T-cell (primary cell): ENCODE results near the gene GOLGA8Q. TPM values are rescaled to one million over a fixed set of nuclear protein-coding genes. Genes with fewer than 3 reads are reported as not detected.
"Not testable (repeated sequence)": the region's sequence is repeated elsewhere in the genome, so short reads cannot be mapped to it uniquely, and the experiment has no call there.

Experiments
- ATAC-seq, 4 experiments: fragments of 200-7000 bp in 3 of 4; fragments of 150-1000 bp in 1 of 4; cut with Tn5 transposase; replicated peaks in 1 of 4; 1 replicate in 3 of 4; 2 replicates in 1 of 4; pipeline ENCODE4 v1.10.0; 2021; ENCODE audit warnings: moderate library complexity in 3 of 4, mild to moderate bottlenecking in 2 of 4, moderate number of reproducible peaks in 1 of 4
- CTCF ChIA-PET, 2 donors: fragments of 300-600 bp; sonication (Branson Sonifier 250); formaldehyde crosslinking; loops; one replicate each; lab custom pipeline; 2022; ENCODE audit warnings: antibody characterized with exemption in 2 of 2; lab: Charles Lee
- POLR2A ChIA-PET, 2 donors: fragments of 300-600 bp; sonication (Branson Sonifier 250); formaldehyde crosslinking; loops; one replicate each; lab custom pipeline; 2022; ENCODE audit warnings: antibody characterized with exemption in 2 of 2; lab: Charles Lee
- DNase-seq, 35 experiments: peaks; one replicate each; pipeline versions ENCODE4 v3.0.0 to v3.0.0-alpha.2; 2013 to 2023
- H3K27ac ChIP-seq: one replicate; pipeline ENCODE4 v1.5.1; 2013; ENCODE audit warnings: low read length
- H3K27me3 ChIP-seq, 2 experiments: replicated peaks in 1 of 2; 1 replicate in 1 of 2; 2 replicates in 1 of 2; pipeline versions ENCODE4 v1.6.1 to v1.7.0; 2013; ENCODE audit warnings: low read length in 1 of 2, mixed read lengths in 1 of 2; ENCODE audit not compliant: control insufficient read depth in 2 of 2, insufficient read depth in 2 of 2; ENCODE audit errors: extremely low read depth in 1 of 2
- H3K36me3 ChIP-seq, 2 donors: 1 replicate in 1 of 2; 2 replicates in 1 of 2; pipeline versions ENCODE4 v1.6.1 to v1.7.0; 2013; ENCODE audit warnings: low read length in 1 of 2; ENCODE audit not compliant: control insufficient read depth in 2 of 2, insufficient read depth in 1 of 2; ENCODE audit errors: extremely low read depth in 1 of 2
- H3K4me1 ChIP-seq, 2 experiments: 1 replicate in 1 of 2; 2 replicates in 1 of 2; pipeline versions ENCODE4 v1.6.1 to v1.7.0; 2013; ENCODE audit warnings: low read length in 2 of 2, mixed read lengths in 1 of 2; ENCODE audit not compliant: insufficient read depth in 2 of 2, control insufficient read depth in 1 of 2; ENCODE audit errors: extremely low read depth in 1 of 2
- H3K4me3 ChIP-seq, 2 donors: 1 replicate in 1 of 2; 2 replicates in 1 of 2; pipeline versions ENCODE4 v1.5.1 to v1.7.0; 2013; ENCODE audit warnings: mild to moderate bottlenecking in 2 of 2, low read length in 1 of 2, moderate library complexity in 1 of 2; ENCODE audit not compliant: control insufficient read depth in 1 of 2; ENCODE audit errors: extremely low read depth in 1 of 2
- H3K9me3 ChIP-seq: 2 replicates; pipeline ENCODE4 v1.7.0; 2013
- H3K27ac Mint-ChIP-seq, 2 donors: one replicate each; pipeline ENCODE4 v1.8.0; 2020 to 2021; ENCODE audit warnings: mild to moderate bottlenecking in 2 of 2, mixed read lengths in 2 of 2
- H3K27me3 Mint-ChIP-seq, 2 donors: one replicate each; pipeline ENCODE4 v1.8.0; 2021 to 2022; ENCODE audit warnings: mixed read lengths in 2 of 2
- H3K36me3 Mint-ChIP-seq: one replicate; pipeline ENCODE4 v1.8.0; 2021; ENCODE audit warnings: mixed read lengths
- H3K4me1 Mint-ChIP-seq, 3 donors: one replicate each; pipeline ENCODE4 v1.8.0; 2020 to 2022; ENCODE audit warnings: mixed read lengths in 3 of 3, mild to moderate bottlenecking in 1 of 3
- H3K4me3 Mint-ChIP-seq, 3 donors: one replicate each; pipeline ENCODE4 v1.8.0; 2020 to 2022; ENCODE audit warnings: mild to moderate bottlenecking in 3 of 3, mixed read lengths in 3 of 3, moderate library complexity in 3 of 3
- H3K9me3 Mint-ChIP-seq, 3 donors: one replicate each; pipeline ENCODE4 v1.8.0; 2020 to 2022; ENCODE audit warnings: mixed read lengths in 3 of 3
- WGBS: methylation state at CpG from one replicate; pipeline ENCODE4 v1.1.5; 2013; ENCODE audit warnings: missing lambda C conversion rate; ENCODE audit not compliant: insufficient coverage; 5-methylcytosine and 5-hydroxymethylcytosine counted together
- total RNA-seq, 35 experiments: library from RNA in 6 of 35; stranded (reverse) in 6 of 35; fragments of 120-200 nt in 1 of 35; gene quantifications; one replicate each; pipeline versions ENCODE4 v1.2.1 to v1.2.4 and lab custom pipeline; 2013 to 2026

GOLGA8Q gene
- total RNA-seq, 5 donors from 2014 or later (not counting 1 experiment from before 2014, with no cell fraction given): 0.47 to 2.1 (median 0.70) TPM; not detected in 2

GRCh38 chr15:30529049-30529448, 22.8 kb upstream of the GOLGA8Q start:
- H3K4me3 ChIP-seq, ATAC-seq, H3K4me1 Mint-ChIP-seq, H3K9me3 ChIP-seq, DNase-seq, H3K27me3 Mint-ChIP-seq, POLR2A ChIA-PET, H3K27me3 ChIP-seq, H3K27ac ChIP-seq, H3K9me3 Mint-ChIP-seq, H3K36me3 ChIP-seq, H3K27ac Mint-ChIP-seq, H3K36me3 Mint-ChIP-seq, CTCF ChIA-PET, H3K4me1 ChIP-seq, H3K4me3 Mint-ChIP-seq: not testable (repeated sequence)
- no CpG with 5 or more reads among the region's 3 CpGs for WGBS

GRCh38 chr15:30566949-30567348, 15.1 kb downstream of the GOLGA8Q start:
- H3K36me3 ChIP-seq, H3K4me3 ChIP-seq, H3K4me1 Mint-ChIP-seq, H3K27ac Mint-ChIP-seq, POLR2A ChIA-PET, H3K27me3 ChIP-seq, CTCF ChIA-PET, H3K27ac ChIP-seq, H3K4me1 ChIP-seq, H3K27me3 Mint-ChIP-seq, H3K36me3 Mint-ChIP-seq, H3K9me3 ChIP-seq, H3K9me3 Mint-ChIP-seq, H3K4me3 Mint-ChIP-seq: not testable (repeated sequence)
- ATAC-seq (peak in 3 of 4 experiments; percentile 56 to 71 (median 60)), DNase-seq (peak in 4 of 35 experiments; percentile 0 to 11 (median 0))
- WGBS: no CpG with 5 or more reads among the region's 6 CpGs

- no CpG with 5 or more reads among the region's 38 CpGs for WGBS
- H3K4me1 ChIP-seq, CTCF ChIA-PET, H3K4me3 ChIP-seq, H3K27ac ChIP-seq, H3K27me3 ChIP-seq, H3K27me3 Mint-ChIP-seq, H3K27ac Mint-ChIP-seq, H3K4me1 Mint-ChIP-seq, H3K9me3 ChIP-seq, POLR2A ChIA-PET, H3K4me3 Mint-ChIP-seq, H3K36me3 ChIP-seq, H3K9me3 Mint-ChIP-seq, H3K36me3 Mint-ChIP-seq, DNase-seq: not testable (repeated sequence)
- ATAC-seq: peak in 3 of 4 experiments; percentile 47 to 64 (median 60)
These were observed 21.2 kb downstream of the GOLGA8Q start for GRCh38 chr15:30573012-30573491.

GRCh38 chr15:30579394-30579970, 27.6 kb downstream of the GOLGA8Q start:
- H3K27me3 Mint-ChIP-seq, H3K36me3 Mint-ChIP-seq, H3K4me3 ChIP-seq, H3K9me3 ChIP-seq, H3K4me1 ChIP-seq, ATAC-seq, POLR2A ChIA-PET, H3K36me3 ChIP-seq, H3K4me1 Mint-ChIP-seq, DNase-seq, H3K27ac Mint-ChIP-seq, H3K4me3 Mint-ChIP-seq, H3K9me3 Mint-ChIP-seq, H3K27ac ChIP-seq, CTCF ChIA-PET, H3K27me3 ChIP-seq: not testable (repeated sequence)
- WGBS: no CpG with 5 or more reads among the region's 6 CpGs

GRCh38 chr15:30580716-30581115, 28.9 kb downstream of the GOLGA8Q start:
- H3K9me3 ChIP-seq, CTCF ChIA-PET, H3K36me3 ChIP-seq, H3K27ac ChIP-seq, H3K4me3 Mint-ChIP-seq, H3K4me1 Mint-ChIP-seq, H3K4me1 ChIP-seq, POLR2A ChIA-PET, DNase-seq, H3K27ac Mint-ChIP-seq, H3K27me3 Mint-ChIP-seq, H3K27me3 ChIP-seq, H3K36me3 Mint-ChIP-seq, H3K4me3 ChIP-seq, H3K9me3 Mint-ChIP-seq, ATAC-seq: not testable (repeated sequence)
- no CpG with 5 or more reads among the region's 4 CpGs for WGBS

- DNase-seq, CTCF ChIA-PET, H3K4me3 Mint-ChIP-seq, H3K27ac Mint-ChIP-seq, H3K36me3 ChIP-seq, H3K4me1 ChIP-seq, H3K4me1 Mint-ChIP-seq, H3K4me3 ChIP-seq, H3K27me3 ChIP-seq, H3K27ac ChIP-seq, H3K36me3 Mint-ChIP-seq, ATAC-seq, POLR2A ChIA-PET, H3K9me3 Mint-ChIP-seq, H3K27me3 Mint-ChIP-seq, H3K9me3 ChIP-seq: not testable (repeated sequence)
- WGBS: no CpG with 5 or more reads among the region's 2 CpGs
These were observed 47.1 kb downstream of the GOLGA8Q start for GRCh38 chr15:30598953-30599352.

GRCh38 chr15:30603796-30604195, 51.9 kb downstream of the GOLGA8Q start, which contains the start of gene GOLGA8H:
Gene GOLGA8H (plus strand): TSS chr15:30604028. CDS start chr15:30604126, 98 bp downstream.
- H3K4me1 ChIP-seq, H3K27me3 Mint-ChIP-seq, H3K27ac ChIP-seq, H3K36me3 ChIP-seq, H3K36me3 Mint-ChIP-seq, H3K4me3 ChIP-seq, H3K27me3 ChIP-seq, H3K9me3 Mint-ChIP-seq, H3K4me1 Mint-ChIP-seq, ATAC-seq, H3K4me3 Mint-ChIP-seq, CTCF ChIA-PET, POLR2A ChIA-PET, H3K9me3 ChIP-seq, DNase-seq, H3K27ac Mint-ChIP-seq: not testable (repeated sequence)
- no CpG with 5 or more reads among the region's 8 CpGs for WGBS
